HG02981 (cell line): ENCODE results near the gene EML3.
"Not testable (repeated sequence)": the region's sequence is repeated elsewhere in the genome, so short reads cannot be mapped to it uniquely, and the experiment has no call there.

ENCODE experiments used
- ATAC-seq: cut with Tn5 transposase; IDR thresholded peaks from one replicate; pipeline ENCODE4 v1.9.1; 2021; ENCODE audit warnings: mild to moderate bottlenecking, moderate library complexity; ENCODE audit not compliant: unreplicated experiment

EML3 gene

GRCh38 chr11:62599901-62600300 is 12.7 kb downstream of the EML3 start:
- no peak for ATAC-seq

GRCh38 chr11:62599069-62599696 is 13.4 kb downstream of the EML3 start:
- peak; percentile 54 for ATAC-seq

GRCh38 chr11:62595124-62595523 is 17.5 kb downstream of the EML3 start:
- no peak for ATAC-seq

GRCh38 chr11:62593434-62594044 is 19.0 kb downstream of the EML3 start:
- ATAC-seq, result no peak

GRCh38 chr11:62592989-62593421 is 19.6 kb downstream of the EML3 start:
- ATAC-seq, result no peak

GRCh38 chr11:62592146-62592815 is 20.3 kb downstream of the EML3 start:
- ATAC-seq, result no peak

GRCh38 chr11:62591448-62592145 is 21.0 kb downstream of the EML3 start, which contains the start of gene TUT1:
Gene TUT1 (minus strand): TSS chr11:62591523. CDS start chr11:62591485, 38 bp downstream.
- peak; percentile 87 for ATAC-seq

- ATAC-seq, result no peak
These were observed 23.5 kb downstream of the EML3 start for GRCh38 chr11:62588966-62589637.

- not testable (repeated sequence) for ATAC-seq
These were observed 27.2 kb downstream of the EML3 start for GRCh38 chr11:62585356-62585755.

- not testable (repeated sequence) for ATAC-seq
These were observed 30.8 kb downstream of the EML3 start for GRCh38 chr11:62581735-62582134.

- no peak for ATAC-seq
These were observed 31.4 kb downstream of the EML3 start for GRCh38 chr11:62580959-62581715.

GRCh38 chr11:62579252-62579651 is 33.3 kb downstream of the EML3 start:
- ATAC-seq, result no peak

- no peak for ATAC-seq
These were observed 34.0 kb downstream of the EML3 start for GRCh38 chr11:62578541-62578940.

- no peak for ATAC-seq
These were observed 35.4 kb downstream of the EML3 start for GRCh38 chr11:62577046-62577714.

GRCh38 chr11:62575837-62576236 is 36.7 kb downstream of the EML3 start:
- ATAC-seq, result no peak

- ATAC-seq, result no peak
These were observed 37.4 kb downstream of the EML3 start for GRCh38 chr11:62575156-62575555.

- peak; percentile 14 for ATAC-seq
These were observed 38.1 kb downstream of the EML3 start for GRCh38 chr11:62574363-62575071.

- peak; percentile 88 for ATAC-seq
These were observed 38.8 kb downstream of the EML3 start, which contains the start of gene EEF1G for GRCh38 chr11:62573592-62574362. Gene EEF1G (minus strand): TSS chr11:62573891. CDS start chr11:62573842, 49 bp downstream.
